GM19463 (cell line): Measurements from ENCODE around the gene FRG1.
"Not testable (repeated sequence)": the region's sequence is repeated elsewhere in the genome, so short reads cannot be mapped to it uniquely, and the experiment has no call there.

Experiments
- ATAC-seq: cut with Tn5 transposase; IDR thresholded peaks from one replicate; pipeline ENCODE4 v1.9.1; 2021; ENCODE audit warnings: mild to moderate bottlenecking, moderate library complexity; ENCODE audit not compliant: unreplicated experiment

Gene FRG1

DNA sequence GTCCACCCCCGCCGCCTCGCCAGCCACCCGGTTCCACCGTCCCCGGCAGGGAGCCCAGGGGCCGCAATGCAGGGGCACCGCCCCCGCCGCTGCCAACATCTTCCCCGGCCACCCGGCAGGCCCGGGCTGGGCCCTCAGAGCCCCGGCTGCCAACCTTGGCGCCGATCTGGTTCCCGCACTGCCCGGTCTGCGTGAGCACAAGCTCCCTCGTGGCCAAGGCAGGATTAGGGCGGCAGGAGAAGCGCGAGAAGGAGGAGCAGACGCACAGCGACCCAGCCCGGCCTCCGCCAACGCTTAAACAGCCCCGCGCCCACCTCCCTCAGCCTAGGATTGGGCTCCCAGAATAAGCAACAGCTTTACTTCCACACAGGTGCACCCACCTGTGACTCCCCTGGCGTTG is 44.0 kb downstream of the FRG1 start:
- not testable (repeated sequence) for ATAC-seq

GRCh38 chr4:189985651-189986243 is 45.1 kb downstream of the FRG1 start:
- ATAC-seq, result not testable (repeated sequence)

DNA sequence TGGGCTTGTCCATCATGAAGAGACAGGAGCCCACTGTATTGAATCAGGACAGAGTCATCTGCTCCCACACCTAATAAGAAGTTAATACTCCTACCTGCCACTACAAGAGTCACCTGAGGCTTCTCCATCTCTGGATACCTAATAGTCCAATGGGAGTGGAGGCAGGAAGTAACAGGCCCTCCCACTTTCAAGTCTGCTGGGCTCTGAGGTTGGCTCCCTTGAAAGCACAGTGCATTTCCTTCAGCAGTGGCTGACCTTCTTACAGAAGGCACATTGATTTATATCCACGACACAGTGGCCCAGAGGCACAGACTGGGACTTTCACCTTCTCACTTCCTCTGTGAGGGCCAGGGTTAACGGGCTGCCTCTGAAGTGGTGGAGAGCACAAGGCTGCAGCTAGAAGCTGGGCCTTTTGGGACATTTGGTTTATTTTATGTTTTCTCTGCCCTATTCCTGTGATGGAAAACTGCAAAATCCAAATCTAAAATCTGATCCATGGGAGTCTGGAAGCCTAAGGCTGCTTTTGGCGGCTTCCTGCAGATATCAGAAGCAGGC is 48.3 kb downstream of the FRG1 start:
- ATAC-seq, result no peak

- not testable (repeated sequence) for ATAC-seq
These were observed 49.3 kb downstream of the FRG1 start for GRCh38 chr4:189989941-189990340.
